ENCODE results near the gene CLNS1A. TPM values are rescaled to one million over a fixed set of nuclear protein-coding genes. Genes with fewer than 3 reads are reported as not detected.

The CLNS1A gene
- polyA plus RNA-seq, 1 donor (not counting 4 experiments of a cell fraction or from before 2014, with no cell fraction given) = 208 TPM

DNA sequence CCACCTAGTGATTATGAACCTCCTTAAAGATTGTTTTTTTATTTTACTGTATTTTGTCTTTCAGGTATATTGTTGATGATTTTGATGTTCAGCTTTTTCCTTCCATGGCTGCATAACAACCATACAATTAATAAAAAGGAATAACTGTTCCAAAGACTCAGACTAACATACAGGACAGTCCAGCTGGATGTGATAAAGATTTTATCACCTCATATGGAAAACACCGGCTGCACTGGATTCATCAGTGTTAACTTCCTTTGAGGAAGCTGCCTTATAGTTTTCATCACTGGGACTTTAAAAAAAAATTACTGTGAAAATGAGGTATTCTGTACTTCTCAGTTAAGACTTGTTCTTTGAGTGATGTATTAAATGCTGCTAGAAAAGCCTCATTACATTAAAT lies 28.4 kb downstream of the CLNS1A start:
- Histone ChIP-seq H3K27me3 (ENCODE audit: control insufficient read depth, extremely low read depth, insufficient read depth, low read length) (no peaks in the 10 kb centered on the region), H3K4me3 (ENCODE audit: control insufficient read depth in 2 of 3, extremely low read depth in 1 of 3, insufficient read depth in 2 of 3, low read depth in 1 of 3, low read length in 3 of 3) (no peak overlapping the region), H3K79me2 (ENCODE audit: control insufficient read depth, insufficient read depth, low read length) (no peaks in the 10 kb centered on the region), H3K36me3 (ENCODE audit: control insufficient read depth in 2 of 2, extremely low read depth in 1 of 2, insufficient read depth in 2 of 2, low read length in 2 of 2) (peaks cover 6 to 17% of the 10 kb centered on the region in 2 experiments), H4K20me1 (ENCODE audit: control insufficient read depth, extremely low read depth, insufficient read depth, low read length) (no peaks in the 10 kb centered on the region), H3K27ac (ENCODE audit: control insufficient read depth, insufficient read depth, low read length) (no peak overlapping the region), H3K9me3 (ENCODE audit: control insufficient read depth, low read depth, low read length) (no peaks in the 10 kb centered on the region), H2AFZ (ENCODE audit: control insufficient read depth, low read length) (no peak overlapping the region), H3K9me1 (ENCODE audit: control insufficient read depth, extremely low read depth, insufficient read depth, low read length) (no peaks in the 10 kb centered on the region), H3K4me2 (ENCODE audit: control insufficient read depth, extremely low read depth, insufficient read depth, low read depth, low read length) (no peak overlapping the region), H3K9ac (ENCODE audit: control insufficient read depth, extremely low read depth, insufficient read depth, low read length) (no peak overlapping the region), H3K4me1 (ENCODE audit: control insufficient read depth, extremely low read depth, insufficient read depth, low read length) (no peaks in the 10 kb centered on the region)
- dilution Hi-C loops (cut with MboI; ENCODE audit: extremely low pct_ligation_motif_present, low sequenced_read_pairs) = no loop called here
- TF ChIP-seq, protein P1, sequence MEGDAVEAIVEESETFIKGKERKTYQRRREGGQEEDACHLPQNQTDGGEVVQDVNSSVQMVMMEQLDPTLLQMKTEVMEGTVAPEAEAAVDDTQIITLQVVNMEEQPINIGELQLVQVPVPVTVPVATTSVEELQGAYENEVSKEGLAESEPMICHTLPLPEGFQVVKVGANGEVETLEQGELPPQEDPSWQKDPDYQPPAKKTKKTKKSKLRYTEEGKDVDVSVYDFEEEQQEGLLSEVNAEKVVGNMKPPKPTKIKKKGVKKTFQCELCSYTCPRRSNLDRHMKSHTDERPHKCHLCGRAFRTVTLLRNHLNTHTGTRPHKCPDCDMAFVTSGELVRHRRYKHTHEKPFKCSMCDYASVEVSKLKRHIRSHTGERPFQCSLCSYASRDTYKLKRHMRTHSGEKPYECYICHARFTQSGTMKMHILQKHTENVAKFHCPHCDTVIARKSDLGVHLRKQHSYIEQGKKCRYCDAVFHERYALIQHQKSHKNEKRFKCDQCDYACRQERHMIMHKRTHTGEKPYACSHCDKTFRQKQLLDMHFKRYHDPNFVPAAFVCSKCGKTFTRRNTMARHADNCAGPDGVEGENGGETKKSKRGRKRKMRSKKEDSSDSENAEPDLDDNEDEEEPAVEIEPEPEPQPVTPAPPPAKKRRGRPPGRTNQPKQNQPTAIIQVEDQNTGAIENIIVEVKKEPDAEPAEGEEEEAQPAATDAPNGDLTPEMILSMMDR (optimal IDR thresholded peaks at IDR 0.05 in 1 of 3, IDR thresholded peaks at IDR 0.05 in 1 of 3, conservative IDR thresholded peaks at IDR 0.05 in 1 of 3; ENCODE audit: extremely low read depth in 1 of 3, insufficient read depth in 2 of 3, low read length in 3 of 3) = no peak
- TF ChIP-seq EZH2 (IDR thresholded peaks at IDR 0.05; ENCODE audit: low read length) = no peak
- DNase-seq (ENCODE audit: low read depth, low spot score) (no peak), FAIRE-seq (no peak)

- no peaks in the 10 kb centered on the region for H3K9me3 ChIP-seq (ENCODE audit: control insufficient read depth, low read depth, low read length)
- no peak overlapping the region for H2AFZ ChIP-seq (ENCODE audit: control insufficient read depth, low read length)
- H3K4me3 ChIP-seq (ENCODE audit: control insufficient read depth in 2 of 3, extremely low read depth in 1 of 3, insufficient read depth in 2 of 3, low read depth in 1 of 3, low read length in 3 of 3) = no peak overlapping the region
- dilution Hi-C loops (cut with MboI; ENCODE audit: extremely low pct_ligation_motif_present, low sequenced_read_pairs) = no loop called here
- TF ChIP-seq, protein P1 (optimal IDR thresholded peaks at IDR 0.05 in 1 of 3, IDR thresholded peaks at IDR 0.05 in 1 of 3, conservative IDR thresholded peaks at IDR 0.05 in 1 of 3; ENCODE audit: extremely low read depth in 1 of 3, insufficient read depth in 2 of 3, low read length in 3 of 3) = no peak
- TF ChIP-seq EZH2 (IDR thresholded peaks at IDR 0.05; ENCODE audit: low read length) = no peak
- no peak overlapping the region for H3K9ac ChIP-seq (ENCODE audit: control insufficient read depth, extremely low read depth, insufficient read depth, low read length)
- H3K36me3 ChIP-seq (ENCODE audit: control insufficient read depth in 2 of 2, extremely low read depth in 1 of 2, insufficient read depth in 2 of 2, low read length in 2 of 2) = peaks cover 4% of the 10 kb centered on the region in 2 experiments
- no peaks in the 10 kb centered on the region for H3K27me3 ChIP-seq (ENCODE audit: control insufficient read depth, extremely low read depth, insufficient read depth, low read length)
- no peak overlapping the region for H3K27ac ChIP-seq (ENCODE audit: control insufficient read depth, insufficient read depth, low read length)
- H3K4me1 ChIP-seq (ENCODE audit: control insufficient read depth, extremely low read depth, insufficient read depth, low read length) = peaks cover 18% of the 10 kb centered on the region
- no peak for FAIRE-seq
- no peak for DNase-seq (ENCODE audit: low read depth, low spot score)
- no peak overlapping the region for H3K4me2 ChIP-seq (ENCODE audit: control insufficient read depth, extremely low read depth, insufficient read depth, low read depth, low read length)
- H3K79me2 ChIP-seq (ENCODE audit: control insufficient read depth, insufficient read depth, low read length) = no peaks in the 10 kb centered on the region
- no peaks in the 10 kb centered on the region for H4K20me1 ChIP-seq (ENCODE audit: control insufficient read depth, extremely low read depth, insufficient read depth, low read length)
- H3K9me1 ChIP-seq (ENCODE audit: control insufficient read depth, extremely low read depth, insufficient read depth, low read length) = peaks cover 2% of the 10 kb centered on the region
Measured at GRCh38 chr11:77604281-77604680, 33.3 kb downstream of the CLNS1A start.

Measured in keratinocyte (primary cell).